Inflammatory macrophage treated with lipopolysaccharide for 1 hour (primary cell): ENCODE measurements around the gene UAP1L1.
A peak's percentile ranks its signal among the peaks of the same experiment; 100 is the strongest.
"Not testable (repeated sequence)": the region's sequence is repeated elsewhere in the genome, so short reads cannot be mapped to it uniquely, and the experiment has no call there.

ENCODE experiments used
- DNase-seq, 2 donors: peaks; one replicate each; pipeline ENCODE4 v3.0.0-alpha.2; 2020 to 2022

UAP1L1 gene

GRCh38 chr9:137116728-137117127, 39.4 kb downstream of the UAP1L1 start:
- no peak for DNase-seq

- no peak for DNase-seq
Measured at GRCh38 chr9:137117269-137117731, 40.0 kb downstream of the UAP1L1 start.

- DNase-seq, result not testable (repeated sequence)
Measured at GRCh38 chr9:137118092-137118603, 40.8 kb downstream of the UAP1L1 start.

- not testable (repeated sequence) for DNase-seq
Measured at GRCh38 chr9:137121927-137122795, 44.8 kb downstream of the UAP1L1 start.

- DNase-seq, result not testable (repeated sequence)
Measured at GRCh38 chr9:137122796-137123467, 45.6 kb downstream of the UAP1L1 start.

GRCh38 chr9:137123468-137123837, 46.1 kb downstream of the UAP1L1 start:
- DNase-seq, result no peak

DNA sequence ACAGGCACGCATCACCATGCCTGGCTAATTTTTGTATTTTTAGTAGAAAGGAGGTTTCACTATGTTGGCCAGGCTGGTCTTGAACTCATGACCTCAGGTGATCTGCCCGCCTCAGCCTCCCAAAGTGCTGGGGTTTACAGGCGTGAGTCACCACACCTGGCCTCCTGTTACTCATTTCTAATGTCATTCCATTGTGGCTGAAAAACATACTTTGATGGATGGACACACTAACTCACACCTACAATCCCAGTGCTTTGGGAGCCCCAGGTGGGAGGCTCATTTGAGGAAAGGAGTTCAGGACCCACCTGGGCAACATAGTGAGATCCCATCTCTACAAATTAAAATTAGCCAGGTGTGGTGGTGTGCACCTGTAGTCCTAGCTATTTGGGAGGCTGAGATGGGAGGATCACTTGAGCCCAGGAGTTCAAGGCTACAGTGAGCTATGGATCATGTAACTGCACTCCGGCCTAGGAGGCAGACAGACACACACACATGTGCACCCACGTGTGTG, 46.7 kb downstream of the UAP1L1 start:
- DNase-seq, result not testable (repeated sequence)

DNA sequence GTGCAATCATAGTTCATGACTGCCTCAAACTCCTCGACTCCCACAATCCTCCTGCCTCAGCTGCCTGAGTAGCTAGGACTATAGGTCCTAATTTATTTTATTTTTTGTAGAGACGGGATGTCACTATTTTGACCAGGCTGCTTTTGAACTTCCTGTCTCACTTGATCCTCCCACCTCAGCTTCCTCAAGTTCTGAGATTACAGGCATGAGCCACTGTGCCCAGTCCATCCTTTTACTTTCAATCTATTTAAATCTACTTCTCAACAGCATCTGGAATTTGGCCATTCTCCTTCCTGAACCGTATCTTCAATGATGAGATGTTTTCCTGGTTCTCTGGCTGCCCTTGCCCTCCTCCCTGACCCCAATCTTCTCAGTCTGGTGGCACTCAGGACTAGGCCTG, 49.5 kb downstream of the UAP1L1 start:
- DNase-seq, result peak; percentile 21 to 24

DNA sequence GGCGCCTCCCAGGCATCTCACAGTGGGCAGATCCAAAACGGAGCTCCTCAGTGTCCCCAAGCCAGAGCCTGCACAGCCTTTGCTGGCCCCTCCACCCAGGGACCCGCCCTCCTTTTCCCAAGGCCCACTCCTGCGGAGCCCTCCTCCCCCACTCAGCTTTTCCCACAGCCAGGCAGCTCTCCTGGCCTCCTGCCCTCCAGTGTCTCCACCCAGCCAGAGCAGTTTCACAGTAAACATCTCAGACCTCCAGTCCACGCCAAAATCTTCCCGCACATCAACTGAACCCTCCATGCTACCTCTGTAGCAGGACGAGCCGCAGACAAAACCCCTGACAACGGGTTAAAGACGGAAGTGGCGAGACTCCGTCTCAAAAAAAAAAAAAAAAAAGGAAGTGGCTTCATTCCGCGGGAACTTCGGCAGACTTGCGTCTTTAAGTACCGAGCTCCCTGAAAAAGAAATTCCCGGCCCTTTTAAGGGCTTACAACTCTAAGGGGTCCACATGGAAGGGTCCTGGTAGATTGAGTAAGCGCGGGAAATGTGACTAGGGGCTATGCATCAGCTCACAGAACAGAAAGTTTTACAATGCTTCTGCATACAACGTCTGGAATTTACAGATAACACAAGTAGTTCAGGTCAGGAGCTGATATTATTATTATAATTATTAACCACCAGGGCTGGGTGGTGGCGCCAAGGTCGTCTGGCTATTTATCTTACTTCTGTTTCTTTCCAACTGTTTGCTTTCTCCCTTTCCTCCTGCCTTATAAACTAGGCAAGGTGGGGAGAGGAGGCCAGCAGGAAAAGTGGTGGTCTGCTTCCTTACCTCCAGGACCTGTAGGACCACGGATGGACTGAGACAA, 50.2 kb downstream of the UAP1L1 start:
- peak; percentile 61 to 76 for DNase-seq

- no peak for DNase-seq
Measured at GRCh38 chr9:137128158-137128861, 51.0 kb downstream of the UAP1L1 start.

GRCh38 chr9:137128862-137129455, 51.6 kb downstream of the UAP1L1 start:
- DNase-seq, result no peak

DNA sequence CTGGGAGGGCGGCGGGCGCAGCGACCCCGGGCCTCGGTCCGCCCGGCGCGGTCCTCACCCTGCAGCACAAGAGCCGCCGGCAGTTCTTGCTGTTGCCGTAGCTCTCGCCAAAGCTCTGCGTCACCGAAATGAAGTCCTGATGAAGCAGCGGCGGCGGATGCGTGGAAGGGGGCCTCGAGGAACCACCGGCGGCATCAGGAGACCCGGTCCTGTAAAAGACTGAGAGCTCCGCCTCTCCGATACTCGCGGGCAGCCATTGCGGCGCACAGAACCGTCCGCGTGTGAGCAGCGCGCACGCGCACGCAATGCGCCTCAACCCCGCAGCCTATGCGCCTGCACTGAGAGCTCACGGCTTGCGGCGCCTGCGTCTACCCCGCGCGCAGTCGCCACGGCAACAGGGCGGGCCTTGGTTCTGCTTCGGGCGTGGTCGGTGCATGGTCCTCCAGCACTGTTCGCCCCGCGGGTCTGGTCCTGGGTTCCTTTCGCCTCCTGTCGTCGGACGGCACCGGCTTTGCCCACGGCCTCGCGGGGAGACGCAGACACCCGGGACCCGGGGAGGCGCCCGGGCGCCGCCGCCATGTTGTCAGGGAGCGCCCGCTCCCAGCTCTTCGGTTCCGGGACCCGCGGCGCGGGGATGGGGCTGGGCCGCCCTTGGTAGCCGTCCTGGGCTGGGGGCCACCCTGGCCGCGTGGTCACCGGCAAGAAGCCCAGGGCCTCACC, 52.3 kb downstream of the UAP1L1 start:
- DNase-seq, result peak; percentile 85 to 88

DNA sequence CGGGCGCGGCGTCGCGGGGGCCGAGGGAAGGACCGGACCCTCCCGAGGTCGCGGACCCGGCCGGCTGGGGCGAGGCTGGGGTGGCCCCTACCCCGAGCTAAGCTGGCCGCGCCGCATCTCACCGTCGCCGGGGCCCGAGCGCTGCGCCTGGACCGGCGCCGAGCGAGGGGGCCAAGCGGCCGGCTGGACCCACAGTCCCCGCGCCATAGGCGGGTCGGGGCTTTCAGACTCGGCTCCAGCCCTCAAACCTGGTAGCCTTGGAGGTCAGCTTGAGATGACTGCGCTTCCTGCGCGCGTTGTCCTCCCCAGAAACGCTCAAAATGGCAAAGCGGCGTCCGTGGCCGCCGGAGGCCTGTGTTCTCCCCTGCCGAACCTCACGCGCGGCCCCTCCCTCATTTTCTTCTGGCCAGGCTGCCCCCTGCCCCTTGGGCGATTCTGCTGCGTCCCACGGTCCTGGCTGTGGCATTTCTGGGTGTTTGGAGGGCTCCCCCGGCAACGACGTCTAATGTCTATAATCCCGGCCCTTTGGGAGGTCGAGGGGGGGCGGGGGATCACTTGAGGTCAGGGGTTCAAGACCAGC, 52.9 kb downstream of the UAP1L1 start:
- no peak for DNase-seq
